Caco-2 (cell line): ENCODE data around the gene PAQR6. TPM values are rescaled to one million over a fixed set of nuclear protein-coding genes. Genes with fewer than 3 reads are reported as not detected.

ENCODE experiments used
- BruUV-seq: library from RNA; stranded (reverse); fragments of 400-500 nt; replicated peaks from 2 replicates; lab custom pipeline; 2021; lab: Mats Ljungman, UMichigan
- CTCF ChIA-PET: fragments of 300-600 bp; sonication (Branson Sonifier 250); formaldehyde crosslinking; loops from one replicate; lab custom pipeline; 2022; ENCODE audit warnings: antibody characterized with exemption; lab: Charles Lee
- POLR2A ChIA-PET: fragments of 300-600 bp; sonication (Branson Sonifier 250); formaldehyde crosslinking; loops from one replicate; lab custom pipeline; 2022; ENCODE audit warnings: antibody characterized with exemption; lab: Charles Lee
- DNase-seq, 2 experiments: peaks; one replicate each; pipeline versions ENCODE4 v3.0.0 to v3.0.0-alpha.2; 2020 to 2022
- H3K27me3 ChIP-seq: replicated peaks from 2 replicates; pipeline ENCODE4 v1.6.0; 2011; ENCODE audit warnings: low read length; ENCODE audit not compliant: control insufficient read depth, insufficient read depth
- H3K36me3 ChIP-seq: 2 replicates; pipeline ENCODE4 v1.5.1; 2011; ENCODE audit warnings: low read length; ENCODE audit not compliant: control insufficient read depth, insufficient read depth
- H3K4me1 ChIP-seq: fragments of 250-450 bp; sonication (Bioruptor Pico); 2 replicates; pipeline ENCODE4 v1.5.1; 2020; ENCODE audit warnings: mild to moderate bottlenecking
- H3K4me3 ChIP-seq: 2 replicates; pipeline ENCODE4 v1.5.1; 2011; ENCODE audit warnings: low read depth, mild to moderate bottlenecking, control low read depth, low read length
- H3K9me3 ChIP-seq: fragments of 250-450 bp; sonication (Bioruptor Pico); 2 replicates; pipeline ENCODE4 v1.5.1; 2020; ENCODE audit warnings: mild to moderate bottlenecking, moderate library complexity
- H3K27ac Mint-ChIP-seq: one replicate; pipeline ENCODE4 v1.8.0; 2022; ENCODE audit warnings: mixed read lengths; ENCODE audit not compliant: unreplicated experiment
- H3K27me3 Mint-ChIP-seq: one replicate; pipeline ENCODE4 v1.8.0; 2022; ENCODE audit warnings: mixed read lengths; ENCODE audit not compliant: insufficient read depth, unreplicated experiment
- H3K36me3 Mint-ChIP-seq: one replicate; pipeline ENCODE4 v1.8.0; 2022; ENCODE audit warnings: mild to moderate bottlenecking, mixed read lengths; ENCODE audit not compliant: insufficient read depth, unreplicated experiment
- H3K4me1 Mint-ChIP-seq: one replicate; pipeline ENCODE4 v1.8.0; 2022; ENCODE audit warnings: low read depth, mixed read lengths; ENCODE audit not compliant: unreplicated experiment
- H3K4me3 Mint-ChIP-seq: one replicate; pipeline ENCODE4 v1.8.0; 2022; ENCODE audit warnings: mild to moderate bottlenecking, moderate library complexity, mixed read lengths; ENCODE audit not compliant: unreplicated experiment
- H3K9me3 Mint-ChIP-seq: one replicate; pipeline ENCODE4 v1.8.0; 2022; ENCODE audit warnings: mixed read lengths; ENCODE audit not compliant: unreplicated experiment
- intact Hi-C: fragments of 100-400 bp; cut with micrococcal nuclease; formaldehyde crosslinking; loops from one replicate; pipeline ENCODE4 v1.10.0; 2022; ENCODE audit not compliant: unreplicated experiment
- total RNA-seq: library from RNA; stranded (reverse); gene quantifications from 2 replicates; pipeline ENCODE4 v1.2.3, GENCODE V29; 2022
- TF ChIP-seq, protein P1 (sequence below), 2 experiments: fragments of 200-600 bp in 1 of 2; IDR thresholded peaks; 1 replicate in 1 of 2; 2 replicates in 1 of 2; pipeline versions ENCODE4 v1.5.1 to v1.8.0; 2011 to 2022; ENCODE audit warnings: antibody characterized with exemption in 1 of 2, control low read depth in 1 of 2, inconsistent platforms in 1 of 2, low read depth in 1 of 2, low read length in 1 of 2, mild to moderate bottlenecking in 1 of 2, moderate library complexity in 1 of 2; ENCODE audit not compliant: insufficient read depth in 1 of 2, severe bottlenecking in 1 of 2, unreplicated experiment in 1 of 2

PAQR6 gene
- total RNA-seq, 1 experiment from 2014 or later: 4.1 TPM

DNA sequence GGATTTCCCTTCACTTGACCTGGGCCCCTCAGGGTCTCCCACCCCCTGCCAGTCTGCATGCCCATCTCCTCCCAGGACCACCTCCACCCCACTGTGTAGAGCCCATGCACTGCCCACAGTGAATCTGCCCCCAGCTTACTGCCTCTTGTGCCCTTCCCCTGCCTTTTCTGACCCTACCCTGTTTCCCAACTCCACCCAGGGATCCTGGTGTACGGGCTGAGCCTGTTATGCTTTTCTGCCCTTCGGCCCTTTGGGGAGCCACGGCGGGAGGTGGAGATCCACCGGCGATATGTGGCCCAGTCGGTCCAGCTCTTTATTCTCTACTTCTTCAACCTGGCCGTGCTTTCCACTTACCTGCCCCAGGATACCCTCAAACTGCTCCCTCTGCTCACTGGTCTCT, 38.2 kb upstream of the PAQR6 start:
- Histone ChIP-seq H3K36me3 (peaks cover 3% of the 10 kb centered on the region; the same call in 1 of the 2 replicates), H3K27me3 (no peaks in the 10 kb centered on the region), H3K4me1 (peaks cover 20% of the 10 kb centered on the region), H3K9me3 (no peaks in the 10 kb centered on the region), H3K4me3 (no peak overlapping the region)
- H3K27ac Mint-ChIP-seq: no peak overlapping the region
- H3K4me1 Mint-ChIP-seq: peaks cover 12% of the 10 kb centered on the region
- H3K4me3 Mint-ChIP-seq: no peak overlapping the region
- TF ChIP-seq, protein P1, sequence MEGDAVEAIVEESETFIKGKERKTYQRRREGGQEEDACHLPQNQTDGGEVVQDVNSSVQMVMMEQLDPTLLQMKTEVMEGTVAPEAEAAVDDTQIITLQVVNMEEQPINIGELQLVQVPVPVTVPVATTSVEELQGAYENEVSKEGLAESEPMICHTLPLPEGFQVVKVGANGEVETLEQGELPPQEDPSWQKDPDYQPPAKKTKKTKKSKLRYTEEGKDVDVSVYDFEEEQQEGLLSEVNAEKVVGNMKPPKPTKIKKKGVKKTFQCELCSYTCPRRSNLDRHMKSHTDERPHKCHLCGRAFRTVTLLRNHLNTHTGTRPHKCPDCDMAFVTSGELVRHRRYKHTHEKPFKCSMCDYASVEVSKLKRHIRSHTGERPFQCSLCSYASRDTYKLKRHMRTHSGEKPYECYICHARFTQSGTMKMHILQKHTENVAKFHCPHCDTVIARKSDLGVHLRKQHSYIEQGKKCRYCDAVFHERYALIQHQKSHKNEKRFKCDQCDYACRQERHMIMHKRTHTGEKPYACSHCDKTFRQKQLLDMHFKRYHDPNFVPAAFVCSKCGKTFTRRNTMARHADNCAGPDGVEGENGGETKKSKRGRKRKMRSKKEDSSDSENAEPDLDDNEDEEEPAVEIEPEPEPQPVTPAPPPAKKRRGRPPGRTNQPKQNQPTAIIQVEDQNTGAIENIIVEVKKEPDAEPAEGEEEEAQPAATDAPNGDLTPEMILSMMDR (IDR thresholded peaks at IDR 0.05; ENCODE audit: insufficient read depth in 1 of 2, low read depth in 1 of 2, low read length in 1 of 2, severe bottlenecking in 1 of 2, unreplicated experiment in 1 of 2): no peak
- no peaks in the 10 kb centered on the region for H3K9me3 Mint-ChIP-seq
- DNase-seq: no peak
- POLR2A ChIA-PET: no interaction called here
- CTCF ChIA-PET: no interaction called here
- H3K36me3 Mint-ChIP-seq: peaks cover 27% of the 10 kb centered on the region
- intact Hi-C loops: no loop called here
- no TSS peak for BruUV-seq
- H3K27me3 Mint-ChIP-seq: no peaks in the 10 kb centered on the region

GRCh38 chr1:156285437-156285836, 37.6 kb upstream of the PAQR6 start:
- CTCF ChIA-PET: no interaction called here
- BruUV-seq: no TSS peak
- Histone ChIP-seq H3K4me1 (peaks cover 24% of the 10 kb centered on the region), H3K27me3 (no peaks in the 10 kb centered on the region), H3K36me3 (peaks cover 3% of the 10 kb centered on the region; the same call in 1 of the 2 replicates), H3K4me3 (no peak overlapping the region), H3K9me3 (no peaks in the 10 kb centered on the region)
- POLR2A ChIA-PET: no interaction called here
- Mint-ChIP-seq H3K4me1 (peaks cover 12% of the 10 kb centered on the region), H3K27ac (peak overlapping the region; percentile 61), H3K9me3 (no peaks in the 10 kb centered on the region), H3K36me3 (peaks cover 25% of the 10 kb centered on the region), H3K4me3 (no peak overlapping the region), H3K27me3 (no peaks in the 10 kb centered on the region)
- no peak for DNase-seq
- intact Hi-C loops: no loop called here
- TF ChIP-seq, protein P1 (IDR thresholded peaks at IDR 0.05; ENCODE audit: insufficient read depth in 1 of 2, low read depth in 1 of 2, low read length in 1 of 2, severe bottlenecking in 1 of 2, unreplicated experiment in 1 of 2): no peak

DNA sequence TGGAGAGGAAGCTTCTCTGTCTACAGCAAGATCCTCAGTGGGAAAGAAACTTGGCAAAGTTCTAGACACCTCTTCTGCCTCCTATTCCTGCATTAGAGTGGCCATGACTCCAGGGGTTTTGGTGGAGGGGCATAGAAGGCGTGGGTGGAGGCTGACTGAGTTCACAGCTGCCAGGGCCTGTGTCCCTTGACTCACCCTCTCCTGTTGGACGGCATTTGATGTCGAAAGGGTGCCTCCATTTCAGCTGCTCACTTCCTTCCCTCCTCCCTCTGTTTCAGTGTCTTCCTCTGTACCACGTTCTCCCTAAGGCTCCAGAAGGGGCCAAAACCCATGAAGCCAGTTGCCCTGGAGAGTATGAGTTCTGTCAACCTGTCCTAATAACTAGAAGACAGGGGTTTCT, 36.9 kb upstream of the PAQR6 start:
- Histone ChIP-seq H3K9me3 (no peaks in the 10 kb centered on the region), H3K4me1 (peaks cover 24% of the 10 kb centered on the region), H3K4me3 (peak overlapping the region; percentile 48), H3K36me3 (peaks cover 5% of the 10 kb centered on the region), H3K27me3 (no peaks in the 10 kb centered on the region)
- intact Hi-C loops: loop anchor here (1.0 kb wide), 1 partner anchor 35 kb away; no protein-coding TSS in a partner anchor
- BruUV-seq: no TSS peak
- TF ChIP-seq, protein P1 (IDR thresholded peaks at IDR 0.05; ENCODE audit: insufficient read depth in 1 of 2, low read depth in 1 of 2, low read length in 1 of 2, severe bottlenecking in 1 of 2, unreplicated experiment in 1 of 2): no peak
- CTCF ChIA-PET: interaction anchor here (0.6 to 3.7 kb wide), 2 partner anchors 59 to 200 kb away, joined by 4 to 22 read pairs; no protein-coding TSS in a partner anchor
- Mint-ChIP-seq H3K9me3 (no peaks in the 10 kb centered on the region), H3K4me1 (peaks cover 12% of the 10 kb centered on the region), H3K4me3 (peak overlapping the region; percentile 78), H3K36me3 (peaks cover 25% of the 10 kb centered on the region), H3K27ac (peak overlapping the region; percentile 61), H3K27me3 (no peaks in the 10 kb centered on the region)
- POLR2A ChIA-PET: interaction anchor here (0.6 to 0.7 kb wide), 3 partner anchors 11 to 14 kb away, joined by 3 to 5 read pairs (median 4); partner anchors contain the start of gene GLMP
- no peak for DNase-seq
